Spleen (tissue), 11 donors: ENCODE results near the gene SUPT5H. TPM values are rescaled to one million over a fixed set of nuclear protein-coding genes. Genes with fewer than 3 reads are reported as not detected.

Experiments
- DNase-seq: peaks from one replicate; pipeline ENCODE4 v3.0.0-alpha.2; 2020
- H3K27ac ChIP-seq, 8 donors: fragments of 200-600 bp; sonication (generic) in 7 of 8; 1 replicate in 4 of 8; 2 replicates in 4 of 8; pipeline versions ENCODE4 v1.5.0 to v1.8.0; 2016 to 2021; ENCODE audit warnings: inconsistent platforms in 4 of 8, mild to moderate bottlenecking in 4 of 8, moderate library complexity in 1 of 8
- H3K27me3 ChIP-seq, 7 donors: fragments of 200-600 bp; sonication (generic) in 6 of 7; replicated peaks in 1 of 7; 1 replicate in 4 of 7; 2 replicates in 3 of 7; pipeline versions ENCODE4 v1.5.0 to v1.8.0; 2016 to 2021; ENCODE audit warnings: inconsistent platforms in 3 of 7, mild to moderate bottlenecking in 1 of 7
- H3K36me3 ChIP-seq, 6 donors: fragments of 200-600 bp; sonication (generic) in 5 of 6; 1 replicate in 4 of 6; 2 replicates in 2 of 6; pipeline versions ENCODE4 v1.5.0 to v1.8.0; 2016 to 2021; ENCODE audit warnings: inconsistent platforms in 2 of 6
- H3K4me1 ChIP-seq, 6 donors: fragments of 200-600 bp; sonication (generic) in 5 of 6; 1 replicate in 3 of 6; 2 replicates in 3 of 6; pipeline versions ENCODE4 v1.5.0 to v1.8.0; 2016 to 2021; ENCODE audit warnings: inconsistent platforms in 3 of 6
- H3K4me3 ChIP-seq, 8 donors: fragments of 200-600 bp; sonication (generic) in 7 of 8; 1 replicate in 4 of 8; 2 replicates in 4 of 8; pipeline versions ENCODE4 v1.5.0 to v1.8.0; 2016 to 2021; ENCODE audit warnings: inconsistent platforms in 4 of 8, mild to moderate bottlenecking in 4 of 8, moderate library complexity in 2 of 8
- H3K9me3 ChIP-seq, 8 donors: fragments of 200-600 bp; sonication (generic) in 7 of 8; 1 replicate in 4 of 8; 2 replicates in 4 of 8; pipeline versions ENCODE4 v1.5.0 to v1.8.0; 2016 to 2021; ENCODE audit warnings: inconsistent platforms in 4 of 8
- POLR2A ChIP-seq, 3 donors: fragments of 450-650 bp; IDR thresholded peaks; one replicate each; pipeline ENCODE4 v1.5.1; 2017; ENCODE audit warnings: antibody characterized with exemption in 3 of 3, mild to moderate bottlenecking in 1 of 3
- POLR2AphosphoS5 ChIP-seq, 3 donors: sonication (generic); formaldehyde crosslinking; IDR thresholded peaks; one replicate each; pipeline ENCODE4 v1.5.1; 2017; ENCODE audit warnings: antibody characterized with exemption in 3 of 3
- WGBS, 5 donors: extraction: QIAGEN DNeasy Blood & Tissue Kit in 3 of 5; methylation state at CpG; one replicate each; pipeline versions ENCODE4 v1.1.5 to v1.1.7; 2013 to 2018; 5-methylcytosine and 5-hydroxymethylcytosine counted together
- intact Hi-C: fragments of 100-400 bp; cut with DNase I; formaldehyde crosslinking; loops from one replicate; pipeline ENCODE4 v1.15.0; 2023; ENCODE audit warnings: low total_unique reads
- polyA plus RNA-seq, 3 donors: library from polyadenylated mRNA; stranded (reverse); fragments of 200-250 nt; gene quantifications; one replicate each; pipeline ENCODE4 v1.2.1, GENCODE V29; 2013
- total RNA-seq, 7 donors: library from RNA; depleted of rRNA in 3 of 7; stranded (reverse); fragments of >200 nt in 3 of 7; fragmentation: NEBNext Ultra II Directional in 4 of 7; extraction: Animal tissue kit (Norgen Biotek cat#: 25700) in 4 of 7; gene quantifications; one replicate each; pipeline versions ENCODE4 v1.1.0 to v1.2.1, GENCODE V29; 2016 to 2021
- TF ChIP-seq, protein P1 (sequence below), 11 experiments: fragments of 200-600 bp in 7 of 11; fragments of 450-650 bp in 4 of 11; sonication (generic) in 4 of 11; IDR thresholded peaks in 8 of 11; conservative IDR thresholded peaks in 3 of 11; 1 replicate in 7 of 11; 2 replicates in 4 of 11; pipeline versions ENCODE4 v1.4.0 to v1.8.0; 2016 to 2021; ENCODE audit warnings: antibody characterized with exemption in 11 of 11, inconsistent platforms in 4 of 11, mild to moderate bottlenecking in 1 of 11
- donor health status: healthy with polysubstance abuse.
- donor health status: DM: no; HTN: no; CAD: no; lungs with moderate emphysema.
- donor health status: DM: no; HTN: no; CAD: no.
- donor health status: Bipolar disorder and iron deficiency.
- donor health status: healthy.
- donor health status: DM: no; HTN: no; CAD: no.
- donor health status: DM: yes; HTN: yes; CAD: no.

Gene SUPT5H
- total and polyA plus RNA-seq, 10 donors = 95.8 to 225 (median 109) TPM

DNA sequence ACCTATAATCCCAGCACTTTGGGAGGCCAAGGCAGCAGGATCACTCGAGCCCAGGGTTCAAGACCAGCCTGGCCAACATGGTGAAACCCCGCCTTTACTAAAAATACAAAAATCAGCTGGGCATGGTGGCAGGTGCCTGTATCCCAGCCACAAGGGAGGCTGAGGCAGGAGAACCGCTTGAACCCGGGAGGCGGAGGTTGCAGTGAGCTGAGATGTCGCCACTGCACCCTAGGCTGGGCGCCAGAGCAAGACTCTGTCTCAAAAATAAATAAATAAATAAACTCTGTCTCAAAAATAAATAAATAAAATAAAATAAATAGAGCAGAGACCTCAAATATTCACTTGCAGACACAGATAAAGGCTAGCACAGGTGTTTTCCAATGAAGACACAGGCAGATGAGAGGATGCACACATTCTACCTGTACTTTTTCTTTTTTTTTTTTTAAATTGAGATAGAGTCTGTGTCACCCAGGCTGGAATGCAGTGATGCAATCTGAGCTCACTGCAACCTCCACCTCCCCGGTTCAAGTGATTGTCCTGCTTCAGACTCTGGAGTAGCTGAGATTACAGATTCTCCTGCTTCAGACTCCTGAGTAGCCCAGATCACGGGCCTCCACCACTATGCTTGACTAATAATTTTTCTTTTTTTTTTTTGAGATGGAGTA, 7.0 kb upstream of the SUPT5H start:
- H3K9me3 ChIP-seq = no peaks in the 10 kb centered on the region
- H3K27ac ChIP-seq = no peak overlapping the region
- intact Hi-C loops = no loop called here
- TF ChIP-seq POLR2AphosphoS5 (IDR thresholded peaks at IDR 0.05) (no peak), POLR2A (IDR thresholded peaks at IDR 0.05) (no peak)
- TF ChIP-seq, protein P1, sequence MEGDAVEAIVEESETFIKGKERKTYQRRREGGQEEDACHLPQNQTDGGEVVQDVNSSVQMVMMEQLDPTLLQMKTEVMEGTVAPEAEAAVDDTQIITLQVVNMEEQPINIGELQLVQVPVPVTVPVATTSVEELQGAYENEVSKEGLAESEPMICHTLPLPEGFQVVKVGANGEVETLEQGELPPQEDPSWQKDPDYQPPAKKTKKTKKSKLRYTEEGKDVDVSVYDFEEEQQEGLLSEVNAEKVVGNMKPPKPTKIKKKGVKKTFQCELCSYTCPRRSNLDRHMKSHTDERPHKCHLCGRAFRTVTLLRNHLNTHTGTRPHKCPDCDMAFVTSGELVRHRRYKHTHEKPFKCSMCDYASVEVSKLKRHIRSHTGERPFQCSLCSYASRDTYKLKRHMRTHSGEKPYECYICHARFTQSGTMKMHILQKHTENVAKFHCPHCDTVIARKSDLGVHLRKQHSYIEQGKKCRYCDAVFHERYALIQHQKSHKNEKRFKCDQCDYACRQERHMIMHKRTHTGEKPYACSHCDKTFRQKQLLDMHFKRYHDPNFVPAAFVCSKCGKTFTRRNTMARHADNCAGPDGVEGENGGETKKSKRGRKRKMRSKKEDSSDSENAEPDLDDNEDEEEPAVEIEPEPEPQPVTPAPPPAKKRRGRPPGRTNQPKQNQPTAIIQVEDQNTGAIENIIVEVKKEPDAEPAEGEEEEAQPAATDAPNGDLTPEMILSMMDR (IDR thresholded peaks at IDR 0.05 in 8 of 11, conservative IDR thresholded peaks at IDR 0.05 in 3 of 11) = no peak
- H3K4me1 ChIP-seq = peaks cover 16 to 50% (median 38%) of the 10 kb centered on the region in 6 donors
- WGBS, 5 donors = 84 to 96% (median 89%) methylated on average over 9 of the region's 9 CpGs
- H3K4me3 ChIP-seq = no peak overlapping the region
- H3K36me3 ChIP-seq = peaks cover 0 to 15% (median 11%) of the 10 kb centered on the region in 6 donors
- no peaks in the 10 kb centered on the region for H3K27me3 ChIP-seq
- DNase-seq = no peak

DNA sequence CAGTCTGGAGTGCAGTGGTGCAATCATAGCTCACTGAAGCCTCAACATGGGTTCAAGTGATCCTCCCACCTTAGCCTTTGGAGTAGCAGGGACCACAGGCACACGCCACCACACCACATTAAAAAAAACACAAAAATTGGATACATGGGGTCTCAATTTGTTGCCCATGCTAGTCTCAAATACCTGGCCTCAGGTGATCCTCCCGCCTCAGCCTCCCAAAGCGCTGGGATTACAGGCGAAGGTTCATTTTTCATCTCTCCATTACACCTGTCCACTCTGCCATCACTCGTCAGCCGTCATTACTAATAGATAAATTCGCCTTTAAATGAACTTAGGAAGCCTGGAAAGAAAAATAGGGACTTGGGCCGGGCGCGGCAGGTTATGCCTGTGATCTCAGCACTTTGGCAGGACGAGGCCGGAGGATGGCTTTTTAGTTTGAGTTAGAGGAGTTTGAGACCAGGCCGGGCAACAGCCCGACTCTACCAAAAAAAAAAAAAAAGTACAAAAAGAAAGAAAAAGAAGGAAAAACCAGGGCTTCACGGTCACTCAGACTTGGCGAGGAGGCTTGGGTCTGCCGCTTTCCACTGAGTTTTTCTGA, 685 bp upstream of the SUPT5H start:
- WGBS, 5 donors = 5 to 6% (median 6%) methylated on average over 16 to 17 of the region's 17 CpGs
- Histone ChIP-seq H3K4me3 (peak overlapping the region; percentile 60 to 97 (median 82)), H3K27ac (peak overlapping the region; percentile 89 to 97 (median 96)), H3K4me1 (peaks cover 36 to 66% (median 55%) of the 10 kb centered on the region in 6 donors), H3K27me3 (no peaks in the 10 kb centered on the region), H3K36me3 (peaks cover 0 to 22% (median 0%) of the 10 kb centered on the region in 6 donors), H3K9me3 (no peaks in the 10 kb centered on the region)
- no peak for DNase-seq
- intact Hi-C loops = loop anchor here (10.0 kb wide), 1 partner anchor 90 kb away; the partner anchor contains the start of gene EID2B
- TF ChIP-seq, protein P1 (IDR thresholded peaks at IDR 0.05 in 8 of 11, conservative IDR thresholded peaks at IDR 0.05 in 3 of 11) = no peak
- TF ChIP-seq POLR2A (IDR thresholded peaks at IDR 0.05) (no peak), POLR2AphosphoS5 (IDR thresholded peaks at IDR 0.05) (no peak)

DNA sequence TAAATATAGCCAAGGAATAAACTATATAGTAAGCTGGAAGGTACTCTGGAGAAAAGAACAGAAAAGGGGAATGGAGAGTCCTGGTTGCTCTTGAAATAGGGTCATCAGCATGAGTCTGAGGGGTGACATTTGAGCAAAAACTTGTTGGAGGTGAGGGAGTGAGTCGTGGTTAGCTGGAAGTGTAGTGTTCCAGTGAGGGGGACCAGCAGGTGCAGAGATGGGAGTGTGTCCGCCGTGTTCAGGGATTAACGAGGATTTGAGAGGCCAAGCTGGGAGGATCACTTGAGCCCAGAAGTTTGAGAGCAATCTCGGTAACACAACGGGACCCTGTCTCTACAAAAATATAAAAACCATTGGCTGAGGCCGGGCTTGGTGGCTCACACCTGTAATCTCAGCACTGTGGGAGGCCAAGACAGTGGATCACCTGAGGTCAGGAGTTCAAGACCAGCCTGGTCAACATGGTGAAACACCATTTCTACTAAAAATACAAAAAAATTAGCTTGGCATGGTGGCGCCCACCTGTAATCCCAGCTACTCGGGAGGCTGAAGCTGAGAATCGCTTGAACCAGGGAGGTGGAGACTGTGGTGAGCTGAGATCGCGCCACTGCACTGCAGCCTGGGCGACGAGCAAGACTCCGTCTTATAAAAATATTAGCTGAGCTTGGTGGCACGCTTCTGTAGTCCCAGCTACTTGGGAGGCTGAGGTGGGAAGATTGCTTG, 1.1 kb downstream of the SUPT5H start:
- WGBS, 5 donors = 80 to 92% (median 85%) methylated on average over 16 of the region's 16 CpGs
- H3K27ac ChIP-seq = peak overlapping the region in 5 of 8 donors; percentile 94 to 97 (median 96)
- intact Hi-C loops = loop anchor here (10.0 kb wide), 1 partner anchor 88 kb away; the partner anchor contains the start of gene EID2B
- H3K27me3 ChIP-seq = no peaks in the 10 kb centered on the region
- TF ChIP-seq POLR2AphosphoS5 (IDR thresholded peaks at IDR 0.05) (no peak), POLR2A (IDR thresholded peaks at IDR 0.05) (no peak)
- TF ChIP-seq, protein P1 (IDR thresholded peaks at IDR 0.05 in 8 of 11, conservative IDR thresholded peaks at IDR 0.05 in 3 of 11) = no peak
- H3K4me3 ChIP-seq = peak overlapping the region; percentile 60 to 97 (median 82)
- H3K9me3 ChIP-seq = no peaks in the 10 kb centered on the region
- no peak for DNase-seq
- peaks cover 0 to 32% (median 2%) of the 10 kb centered on the region in 6 donors for H3K36me3 ChIP-seq
- peaks cover 42 to 70% (median 60%) of the 10 kb centered on the region in 6 donors for H3K4me1 ChIP-seq
